Calu3 (cell line): ENCODE measurements around the gene DNM1L. TPM values are rescaled to one million over a fixed set of nuclear protein-coding genes. Genes with fewer than 3 reads are reported as not detected.
A peak's percentile ranks its signal among the peaks of the same experiment; 100 is the strongest.

Source experiments
- BruUV-seq: library from RNA; stranded (reverse); fragments of 400-500 nt; replicated peaks from 2 replicates; lab custom pipeline; 2021; lab: Mats Ljungman, UMichigan
- CTCF ChIA-PET: fragments of 300-600 bp; sonication (Branson Sonifier 250); formaldehyde crosslinking; loops from one replicate; lab custom pipeline; 2022; ENCODE audit warnings: antibody characterized with exemption; lab: Charles Lee
- DNase-seq: peaks from one replicate; pipeline ENCODE4 v3.0.0; 2022
- H3K27ac Mint-ChIP-seq: one replicate; pipeline ENCODE4 v1.8.0; 2022; ENCODE audit warnings: mixed read lengths; ENCODE audit not compliant: unreplicated experiment
- H3K27me3 Mint-ChIP-seq: one replicate; pipeline ENCODE4 v1.8.0; 2022; ENCODE audit warnings: mixed read lengths; ENCODE audit not compliant: unreplicated experiment
- H3K36me3 Mint-ChIP-seq: one replicate; pipeline ENCODE4 v1.8.0; 2022; ENCODE audit warnings: mild to moderate bottlenecking, moderate library complexity, mixed read lengths; ENCODE audit not compliant: insufficient read depth, unreplicated experiment
- H3K4me1 Mint-ChIP-seq: one replicate; pipeline ENCODE4 v1.8.0; 2022; ENCODE audit warnings: mild to moderate bottlenecking, low read depth, mixed read lengths; ENCODE audit not compliant: unreplicated experiment
- H3K4me3 Mint-ChIP-seq: one replicate; pipeline ENCODE4 v1.8.0; 2022; ENCODE audit warnings: mild to moderate bottlenecking, low read depth, moderate library complexity, mixed read lengths; ENCODE audit not compliant: unreplicated experiment
- H3K9me3 Mint-ChIP-seq: one replicate; pipeline ENCODE4 v1.8.0; 2022; ENCODE audit warnings: low read depth, mixed read lengths; ENCODE audit not compliant: unreplicated experiment
- intact Hi-C: fragments of 100-400 bp; cut with micrococcal nuclease; formaldehyde crosslinking; loops from one replicate; pipeline ENCODE4 v1.10.0; 2022; ENCODE audit not compliant: unreplicated experiment
- total RNA-seq: library from RNA; stranded (reverse); gene quantifications from 2 replicates; pipeline ENCODE4 v1.2.3, GENCODE V29; 2022
- TF ChIP-seq, protein P1 (sequence below): fragments of 200-600 bp; IDR thresholded peaks from one replicate; pipeline ENCODE4 v1.8.0; 2022; ENCODE audit warnings: antibody characterized with exemption; ENCODE audit not compliant: unreplicated experiment

DNM1L gene
- total RNA-seq, 1 experiment from 2014 or later: 77.3 TPM

DNA sequence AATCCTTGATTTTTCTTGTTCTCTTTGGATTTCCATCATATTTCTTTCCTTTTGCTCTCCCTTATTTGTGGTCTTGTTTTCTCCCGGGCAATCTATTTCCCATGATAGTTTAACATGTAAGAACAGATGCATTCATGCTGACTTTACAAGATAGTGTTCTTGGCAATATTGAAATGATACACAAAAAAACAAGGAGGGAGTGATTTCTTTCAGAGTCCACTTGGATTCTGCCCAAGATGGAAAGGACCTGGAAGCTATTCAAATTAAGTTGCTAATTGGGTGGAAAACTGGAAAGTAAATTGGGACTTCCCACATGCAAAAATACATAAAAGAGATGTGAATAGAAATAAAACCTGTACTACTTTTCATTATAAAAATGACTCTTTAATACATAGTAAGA lies 91.0 kb downstream of the DNM1L start:
- no peak overlapping the region for H3K4me3 Mint-ChIP-seq
- H3K9me3 Mint-ChIP-seq: no peaks in the 10 kb centered on the region
- no peak overlapping the region for H3K27ac Mint-ChIP-seq
- BruUV-seq: no TSS peak
- CTCF ChIA-PET: no interaction called here
- no peaks in the 10 kb centered on the region for H3K36me3 Mint-ChIP-seq
- H3K27me3 Mint-ChIP-seq: no peaks in the 10 kb centered on the region
- DNase-seq: no peak
- TF ChIP-seq, protein P1, sequence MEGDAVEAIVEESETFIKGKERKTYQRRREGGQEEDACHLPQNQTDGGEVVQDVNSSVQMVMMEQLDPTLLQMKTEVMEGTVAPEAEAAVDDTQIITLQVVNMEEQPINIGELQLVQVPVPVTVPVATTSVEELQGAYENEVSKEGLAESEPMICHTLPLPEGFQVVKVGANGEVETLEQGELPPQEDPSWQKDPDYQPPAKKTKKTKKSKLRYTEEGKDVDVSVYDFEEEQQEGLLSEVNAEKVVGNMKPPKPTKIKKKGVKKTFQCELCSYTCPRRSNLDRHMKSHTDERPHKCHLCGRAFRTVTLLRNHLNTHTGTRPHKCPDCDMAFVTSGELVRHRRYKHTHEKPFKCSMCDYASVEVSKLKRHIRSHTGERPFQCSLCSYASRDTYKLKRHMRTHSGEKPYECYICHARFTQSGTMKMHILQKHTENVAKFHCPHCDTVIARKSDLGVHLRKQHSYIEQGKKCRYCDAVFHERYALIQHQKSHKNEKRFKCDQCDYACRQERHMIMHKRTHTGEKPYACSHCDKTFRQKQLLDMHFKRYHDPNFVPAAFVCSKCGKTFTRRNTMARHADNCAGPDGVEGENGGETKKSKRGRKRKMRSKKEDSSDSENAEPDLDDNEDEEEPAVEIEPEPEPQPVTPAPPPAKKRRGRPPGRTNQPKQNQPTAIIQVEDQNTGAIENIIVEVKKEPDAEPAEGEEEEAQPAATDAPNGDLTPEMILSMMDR: no peak
- H3K4me1 Mint-ChIP-seq: no peaks in the 10 kb centered on the region
- intact Hi-C loops: no loop called here

DNA sequence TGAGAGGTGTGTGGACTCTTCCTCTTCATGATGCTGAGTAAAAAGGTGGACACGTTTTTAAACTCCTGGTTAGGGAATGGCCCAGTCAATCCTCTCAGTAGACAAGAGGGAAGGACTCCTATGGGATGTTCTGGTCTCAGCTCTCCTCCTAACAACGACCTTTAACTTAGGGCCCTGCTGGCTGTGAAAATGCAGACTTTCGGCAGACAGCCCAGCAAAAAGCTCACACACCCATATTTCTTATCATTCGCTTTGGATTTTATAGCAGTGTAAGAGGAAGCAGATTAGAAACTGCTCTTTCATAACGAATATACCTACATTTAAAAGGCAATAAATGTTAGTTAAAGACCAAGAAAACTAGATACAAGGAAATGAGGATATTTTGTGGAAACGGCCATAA lies 94.6 kb downstream of the DNM1L start:
- H3K27me3 Mint-ChIP-seq: no peaks in the 10 kb centered on the region
- TF ChIP-seq, protein P1: no peak
- DNase-seq: no peak
- no peak overlapping the region for H3K27ac Mint-ChIP-seq
- H3K4me1 Mint-ChIP-seq: peaks cover 20% of the 10 kb centered on the region
- CTCF ChIA-PET: no interaction called here
- no peaks in the 10 kb centered on the region for H3K9me3 Mint-ChIP-seq
- H3K4me3 Mint-ChIP-seq: no peak overlapping the region
- no peaks in the 10 kb centered on the region for H3K36me3 Mint-ChIP-seq
- no TSS peak for BruUV-seq
- intact Hi-C loops: no loop called here

DNA sequence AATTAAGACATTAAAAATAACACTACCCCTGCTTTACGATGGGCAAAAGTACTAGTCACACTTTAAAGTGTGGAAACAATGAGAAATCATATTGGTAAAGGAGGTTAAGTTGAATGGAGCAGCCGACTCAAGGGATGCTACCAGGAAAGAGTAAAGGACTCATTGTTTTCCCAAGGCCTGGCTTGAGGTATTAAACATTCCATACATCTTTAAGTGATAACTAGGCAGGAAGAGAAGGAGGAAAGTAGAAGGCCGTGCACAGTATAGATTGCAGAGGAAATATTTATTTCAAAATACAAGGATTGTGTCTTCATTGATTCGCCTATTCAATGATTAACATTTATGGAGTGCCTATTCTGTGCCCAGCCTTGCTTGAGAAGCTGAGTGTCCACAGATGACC lies 97.2 kb downstream of the DNM1L start:
- intact Hi-C loops: no loop called here
- Mint-ChIP-seq H3K9me3 (no peaks in the 10 kb centered on the region), H3K27ac (peak overlapping the region; percentile 28), H3K4me1 (peaks cover 20% of the 10 kb centered on the region), H3K27me3 (no peaks in the 10 kb centered on the region), H3K4me3 (no peak overlapping the region), H3K36me3 (no peaks in the 10 kb centered on the region)
- CTCF ChIA-PET: interaction anchor here (1.5 kb wide), 1 partner anchor 20 kb away, joined by 4 read pairs; the partner anchor contains the start of gene YARS2
- no peak for DNase-seq
- BruUV-seq: no TSS peak
- TF ChIP-seq, protein P1: no peak

DNA sequence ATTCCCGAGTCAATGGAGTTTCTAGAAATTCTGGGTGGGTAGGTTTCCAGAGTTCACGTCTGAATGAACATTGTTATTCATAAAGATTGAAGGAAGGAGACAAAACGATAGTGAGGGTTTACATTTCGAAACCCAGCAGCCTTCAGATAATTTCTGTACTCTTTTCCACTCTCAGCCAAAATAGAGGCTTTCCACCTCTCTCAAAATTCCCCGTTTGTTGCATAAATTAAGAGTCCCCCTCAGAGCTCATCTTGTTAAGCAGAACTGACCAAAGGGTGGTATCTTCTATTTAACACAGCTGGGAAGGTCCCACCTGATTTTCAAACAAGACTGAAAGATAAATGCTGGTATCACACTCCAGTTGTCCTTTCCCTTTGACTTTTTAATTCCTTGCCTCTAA lies 98.1 kb downstream of the DNM1L start:
- intact Hi-C loops: no loop called here
- no TSS peak for BruUV-seq
- no peak overlapping the region for H3K4me3 Mint-ChIP-seq
- peaks cover 20% of the 10 kb centered on the region for H3K4me1 Mint-ChIP-seq
- H3K27me3 Mint-ChIP-seq: no peaks in the 10 kb centered on the region
- DNase-seq: no peak
- CTCF ChIA-PET: no interaction called here
- H3K36me3 Mint-ChIP-seq: no peaks in the 10 kb centered on the region
- no peaks in the 10 kb centered on the region for H3K9me3 Mint-ChIP-seq
- TF ChIP-seq, protein P1: no peak
- no peak overlapping the region for H3K27ac Mint-ChIP-seq
